SK-N-SH (cell line): Measurements from ENCODE around the gene PPP2R1A.

Experiments
- EP300 ChIP-seq, 2 experiments: IDR thresholded peaks; 2 replicates each; pipeline versions ENCODE4 v1.4.0 to v1.6.1; 2012; ENCODE audit warnings: borderline replicate concordance in 1 of 2, low read depth in 1 of 2, low read length in 1 of 2
- REST ChIP-seq: IDR thresholded peaks from 2 replicates; pipeline ENCODE4 v1.6.1; 2012; ENCODE audit warnings: mild to moderate bottlenecking, low read depth, low read length, moderate library complexity

- TF ChIP-seq REST = no peak
- no peak for TF ChIP-seq EP300 (IDR thresholded peaks at IDR 0.05; ENCODE audit: borderline replicate concordance in 1 of 2, low read depth in 1 of 2, low read length in 1 of 2)
Measured at GRCh38 chr19:52244021-52244420, 54.2 kb downstream of the PPP2R1A start.
